Gastrocnemius medialis (tissue), 4 donors: ENCODE results near the gene INPP4B.

Experiments used
- CTCF ChIP-seq, 5 experiments: fragments of 450-650 bp in 3 of 5; fragments of 200-600 bp in 2 of 5; sonication (generic) in 2 of 5; IDR thresholded peaks in 4 of 5; conservative IDR thresholded peaks in 1 of 5; 1 replicate in 4 of 5; 2 replicates in 1 of 5; pipeline ENCODE4 v1.5.1; 2016 to 2019; ENCODE audit warnings: antibody characterized with exemption in 5 of 5, mild to moderate bottlenecking in 3 of 5, moderate library complexity in 3 of 5
- POLR2A ChIP-seq, 2 donors: fragments of 450-650 bp; IDR thresholded peaks; one replicate each; pipeline ENCODE4 v1.6.1; 2017; ENCODE audit warnings: antibody characterized with exemption in 2 of 2, mild to moderate bottlenecking in 2 of 2, moderate library complexity in 2 of 2

- peak; percentile 66 to 91 (median 76) for TF ChIP-seq CTCF (IDR thresholded peaks at IDR 0.05 in 4 of 5, conservative IDR thresholded peaks at IDR 0.05 in 1 of 5)
- TF ChIP-seq POLR2A (IDR thresholded peaks at IDR 0.05) = no peak
Observed at GRCh38 chr4:142353149-142353738, 492.9 kb downstream of the INPP4B start.
